Measurements from ENCODE around the gene TANGO6.

DNA sequence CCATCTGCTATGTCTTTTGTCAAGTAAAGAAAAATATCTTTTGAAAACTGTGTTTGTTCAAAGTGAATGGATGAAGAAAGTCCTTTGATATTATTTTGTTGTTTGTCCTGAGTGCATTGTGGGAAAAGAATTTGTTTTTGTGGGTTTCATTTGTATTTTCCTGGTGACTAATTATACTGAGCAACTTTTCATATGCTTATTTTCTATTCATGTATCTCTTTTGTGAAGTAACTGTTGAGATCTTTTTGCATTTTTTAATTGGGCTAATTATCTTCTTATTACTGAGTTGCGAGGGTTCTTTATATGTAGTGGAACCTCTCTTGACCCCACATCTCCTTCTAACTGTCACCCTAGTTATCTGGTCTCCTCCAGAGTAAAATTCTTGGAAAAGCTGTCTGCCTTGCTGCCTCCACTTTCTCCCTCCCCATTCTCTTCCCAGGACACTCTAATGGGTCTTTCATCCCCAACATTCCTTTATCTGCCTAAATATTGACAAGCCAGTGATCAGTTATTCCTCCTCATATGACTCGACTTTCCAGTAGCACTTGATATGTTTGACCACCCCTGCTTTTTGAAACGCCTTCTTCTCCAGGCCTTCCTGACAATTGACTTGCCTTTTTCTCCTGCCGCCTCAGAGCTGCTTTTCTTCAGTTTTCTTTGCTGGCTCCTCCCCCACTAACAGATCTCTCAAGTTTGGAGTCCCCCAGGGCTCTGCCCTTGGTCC lies 144.6 kb downstream of the TANGO6 start:
- TF ChIP-seq, protein P1, sequence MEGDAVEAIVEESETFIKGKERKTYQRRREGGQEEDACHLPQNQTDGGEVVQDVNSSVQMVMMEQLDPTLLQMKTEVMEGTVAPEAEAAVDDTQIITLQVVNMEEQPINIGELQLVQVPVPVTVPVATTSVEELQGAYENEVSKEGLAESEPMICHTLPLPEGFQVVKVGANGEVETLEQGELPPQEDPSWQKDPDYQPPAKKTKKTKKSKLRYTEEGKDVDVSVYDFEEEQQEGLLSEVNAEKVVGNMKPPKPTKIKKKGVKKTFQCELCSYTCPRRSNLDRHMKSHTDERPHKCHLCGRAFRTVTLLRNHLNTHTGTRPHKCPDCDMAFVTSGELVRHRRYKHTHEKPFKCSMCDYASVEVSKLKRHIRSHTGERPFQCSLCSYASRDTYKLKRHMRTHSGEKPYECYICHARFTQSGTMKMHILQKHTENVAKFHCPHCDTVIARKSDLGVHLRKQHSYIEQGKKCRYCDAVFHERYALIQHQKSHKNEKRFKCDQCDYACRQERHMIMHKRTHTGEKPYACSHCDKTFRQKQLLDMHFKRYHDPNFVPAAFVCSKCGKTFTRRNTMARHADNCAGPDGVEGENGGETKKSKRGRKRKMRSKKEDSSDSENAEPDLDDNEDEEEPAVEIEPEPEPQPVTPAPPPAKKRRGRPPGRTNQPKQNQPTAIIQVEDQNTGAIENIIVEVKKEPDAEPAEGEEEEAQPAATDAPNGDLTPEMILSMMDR (optimal IDR thresholded peaks at IDR 0.05 in 1 of 3, IDR thresholded peaks at IDR 0.05 in 1 of 3, conservative IDR thresholded peaks at IDR 0.05 in 1 of 3; ENCODE audit: extremely low read depth in 1 of 3, insufficient read depth in 2 of 3, low read length in 3 of 3), result no peak
- TF ChIP-seq EZH2 (IDR thresholded peaks at IDR 0.05; ENCODE audit: low read length), result no peak

Measured in keratinocyte (primary cell).